SU-DHL-6 (cell line): ENCODE measurements around the gene CLDN1.

Experiments
- H2AFZ ChIP-seq: fragments of 200-600 bp; sonication (generic); 2 replicates; pipeline ENCODE4 v1.6.1; 2014; ENCODE audit warnings: low read depth, mild to moderate bottlenecking, moderate library complexity, mixed read lengths, antibody characterized with exemption, low read length; ENCODE audit not compliant: severe bottlenecking
- H3F3A ChIP-seq: fragments of 200-600 bp; shearing (Covaris generic); 2 replicates; pipeline ENCODE4 v1.6.0; 2016; ENCODE audit warnings: antibody characterized with exemption, mild to moderate bottlenecking; ENCODE audit not compliant: insufficient read depth
- H3K27ac ChIP-seq: fragments of 200-600 bp; sonication (generic); 2 replicates; pipeline ENCODE4 v1.5.1; 2016; ENCODE audit warnings: low read depth, mild to moderate bottlenecking, low read length, moderate library complexity, mixed read lengths
- H3K27me3 ChIP-seq: fragments of 200-600 bp; sonication (generic), shearing (Covaris generic); 2 replicates; pipeline ENCODE4 v1.6.0; 2014; ENCODE audit warnings: mild to moderate bottlenecking, low read length
- H3K36me3 ChIP-seq: fragments of 200-600 bp; sonication (generic); 2 replicates; pipeline ENCODE4 v1.6.1; 2014; ENCODE audit warnings: mild to moderate bottlenecking, low read length, mixed read lengths
- H3K4me2 ChIP-seq: fragments of 300-600, 200-600 bp; shearing (Covaris generic), sonication (generic); 2 replicates; pipeline ENCODE4 v1.6.0; 2014; ENCODE audit warnings: low read length, low read depth, mild to moderate bottlenecking; ENCODE audit not compliant: poor library complexity, severe bottlenecking
- H3K4me3 ChIP-seq: fragments of 200-600 bp; sonication (generic); 2 replicates; pipeline ENCODE4 v1.5.1; 2014; ENCODE audit warnings: antibody characterized with exemption, low read length, mild to moderate bottlenecking, mixed read lengths; ENCODE audit not compliant: insufficient read depth, poor library complexity, severe bottlenecking
- H3K79me2 ChIP-seq: fragments of 200-600 bp; sonication (generic); 2 replicates; pipeline ENCODE4 v1.6.1; 2014; ENCODE audit warnings: mild to moderate bottlenecking, low read length, moderate library complexity; ENCODE audit not compliant: insufficient read depth
- H3K9ac ChIP-seq: fragments of 200-600 bp; sonication (generic); 2 replicates; pipeline ENCODE4 v1.7.0; 2014; ENCODE audit warnings: mild to moderate bottlenecking, low read length
- H3K9me2 ChIP-seq: fragments of 200-600 bp; sonication (generic); replicated peaks from 2 replicates; pipeline ENCODE4 v1.6.1; 2014; ENCODE audit warnings: low read length; ENCODE audit not compliant: insufficient read depth
- H3K9me3 ChIP-seq: fragments of 200-600 bp; sonication (generic); 2 replicates; pipeline ENCODE4 v1.6.1; 2014; ENCODE audit warnings: low read length, mixed read lengths; ENCODE audit not compliant: insufficient read depth
- H4K20me1 ChIP-seq: fragments of 200-600 bp; sonication (generic); 2 replicates; pipeline ENCODE4 v1.6.1; 2014; ENCODE audit warnings: low read depth, mild to moderate bottlenecking, antibody characterized with exemption, low read length, moderate library complexity, mixed read lengths
- EZH2phosphoT487 ChIP-seq: fragments of 200-600 bp; sonication (generic), shearing (Covaris generic); conservative IDR thresholded peaks from 2 replicates; pipeline ENCODE4 v1.6.1; 2018; ENCODE audit warnings: mild to moderate bottlenecking, antibody characterized with exemption, low read length, moderate library complexity, mixed read lengths
- TF ChIP-seq, protein P1 (sequence below): fragments of 200-600 bp; sonication (generic); IDR thresholded peaks from one replicate; pipeline ENCODE4 v1.5.1; 2017; ENCODE audit warnings: antibody characterized with exemption, mild to moderate bottlenecking, low read length, moderate library complexity; ENCODE audit not compliant: insufficient read depth, poor library complexity, severe bottlenecking

The CLDN1 gene

DNA sequence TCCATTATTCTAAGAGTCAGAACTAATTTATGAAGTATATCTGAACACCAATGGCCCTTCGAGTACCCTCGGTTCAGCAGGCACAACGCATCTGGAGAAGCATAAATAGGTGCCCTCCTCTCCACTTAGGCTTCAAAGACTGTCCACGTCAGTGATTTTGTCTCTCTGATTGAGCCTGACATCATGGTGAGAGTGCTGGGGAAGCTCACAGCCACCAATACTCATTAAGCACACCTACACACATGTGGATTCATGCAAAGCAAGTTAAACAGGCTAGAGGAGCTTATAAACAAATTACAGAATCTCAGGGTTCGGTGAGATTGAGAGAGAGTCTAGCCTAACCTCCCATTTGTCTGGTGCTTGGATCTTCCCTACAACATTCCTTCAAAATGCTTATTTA lies 3.6 kb downstream of the CLDN1 start:
- no peak overlapping the region for H3K9ac ChIP-seq
- no peak overlapping the region for H3K4me2 ChIP-seq
- H3K36me3 ChIP-seq, result no peaks in the 10 kb centered on the region
- no peaks in the 10 kb centered on the region for H3K9me3 ChIP-seq
- H3K27me3 ChIP-seq, result no peaks in the 10 kb centered on the region
- H4K20me1 ChIP-seq, result no peaks in the 10 kb centered on the region
- H2AFZ ChIP-seq, result no peak overlapping the region
- TF ChIP-seq EZH2phosphoT487, result no peak
- TF ChIP-seq, protein P1, sequence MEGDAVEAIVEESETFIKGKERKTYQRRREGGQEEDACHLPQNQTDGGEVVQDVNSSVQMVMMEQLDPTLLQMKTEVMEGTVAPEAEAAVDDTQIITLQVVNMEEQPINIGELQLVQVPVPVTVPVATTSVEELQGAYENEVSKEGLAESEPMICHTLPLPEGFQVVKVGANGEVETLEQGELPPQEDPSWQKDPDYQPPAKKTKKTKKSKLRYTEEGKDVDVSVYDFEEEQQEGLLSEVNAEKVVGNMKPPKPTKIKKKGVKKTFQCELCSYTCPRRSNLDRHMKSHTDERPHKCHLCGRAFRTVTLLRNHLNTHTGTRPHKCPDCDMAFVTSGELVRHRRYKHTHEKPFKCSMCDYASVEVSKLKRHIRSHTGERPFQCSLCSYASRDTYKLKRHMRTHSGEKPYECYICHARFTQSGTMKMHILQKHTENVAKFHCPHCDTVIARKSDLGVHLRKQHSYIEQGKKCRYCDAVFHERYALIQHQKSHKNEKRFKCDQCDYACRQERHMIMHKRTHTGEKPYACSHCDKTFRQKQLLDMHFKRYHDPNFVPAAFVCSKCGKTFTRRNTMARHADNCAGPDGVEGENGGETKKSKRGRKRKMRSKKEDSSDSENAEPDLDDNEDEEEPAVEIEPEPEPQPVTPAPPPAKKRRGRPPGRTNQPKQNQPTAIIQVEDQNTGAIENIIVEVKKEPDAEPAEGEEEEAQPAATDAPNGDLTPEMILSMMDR, result no peak
- no peaks in the 10 kb centered on the region for H3F3A ChIP-seq
- H3K27ac ChIP-seq, result no peak overlapping the region
- H3K79me2 ChIP-seq, result no peaks in the 10 kb centered on the region
- H3K9me2 ChIP-seq, result no peaks in the 10 kb centered on the region
- no peak overlapping the region for H3K4me3 ChIP-seq

DNA sequence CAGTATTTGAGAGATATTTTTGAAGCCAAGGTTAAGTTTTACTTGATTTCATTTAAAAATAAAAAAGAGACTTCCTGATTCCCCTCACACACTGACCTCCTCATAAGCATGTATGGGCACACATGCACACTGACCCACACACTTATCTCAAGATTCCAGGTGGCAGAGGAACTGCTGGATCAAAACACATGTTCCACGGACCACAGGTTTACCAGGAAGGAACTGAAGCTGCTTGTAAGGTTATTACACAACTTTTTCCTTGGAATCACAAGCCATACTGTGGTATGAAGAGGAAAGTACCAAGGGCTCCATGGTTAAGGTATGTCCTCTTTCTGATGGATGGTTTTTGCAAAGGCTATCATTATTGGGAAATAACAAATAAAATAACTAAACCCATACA lies 7.5 kb downstream of the CLDN1 start:
- Histone ChIP-seq H3K36me3 (no peaks in the 10 kb centered on the region), H3K27me3 (no peaks in the 10 kb centered on the region), H3K4me2 (no peak overlapping the region), H3K9me3 (no peaks in the 10 kb centered on the region), H3K79me2 (no peaks in the 10 kb centered on the region), H2AFZ (no peak overlapping the region), H3K9me2 (no peaks in the 10 kb centered on the region), H3K27ac (no peak overlapping the region), H3F3A (no peaks in the 10 kb centered on the region), H3K4me3 (no peak overlapping the region), H4K20me1 (no peaks in the 10 kb centered on the region), H3K9ac (no peak overlapping the region)
- TF ChIP-seq, protein P1, result no peak
- TF ChIP-seq EZH2phosphoT487, result no peak

DNA sequence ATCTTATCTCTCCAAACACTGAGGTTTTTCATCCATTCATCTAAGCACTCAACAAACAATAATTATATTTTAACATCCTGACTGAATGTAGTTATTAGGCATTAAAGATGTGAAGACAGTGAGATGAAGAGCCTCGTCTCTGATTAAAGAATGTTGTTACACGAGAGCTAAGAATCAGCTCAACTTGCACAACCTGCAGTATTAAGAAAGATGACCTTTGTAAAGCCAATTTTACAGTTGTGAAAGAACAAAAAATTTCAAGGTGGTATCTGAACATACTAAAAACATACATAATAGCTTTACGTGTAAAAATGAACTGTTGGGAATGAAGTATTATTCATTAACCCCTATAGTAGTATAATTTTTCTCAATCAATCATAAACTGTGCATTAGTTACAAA lies 12.8 kb downstream of the CLDN1 start:
- no peak for TF ChIP-seq EZH2phosphoT487
- TF ChIP-seq, protein P1, result no peak
- Histone ChIP-seq H3K4me3 (no peak overlapping the region), H3K4me2 (no peak overlapping the region), H3F3A (no peaks in the 10 kb centered on the region), H3K27me3 (no peaks in the 10 kb centered on the region), H3K9me2 (no peaks in the 10 kb centered on the region), H3K79me2 (no peaks in the 10 kb centered on the region), H2AFZ (no peak overlapping the region), H3K9ac (no peak overlapping the region), H3K9me3 (no peaks in the 10 kb centered on the region), H3K27ac (no peak overlapping the region), H3K36me3 (no peaks in the 10 kb centered on the region), H4K20me1 (no peaks in the 10 kb centered on the region)
